A673 (cell line): ENCODE measurements around the gene KCNK3.

Experiments
- EZH2 ChIP-seq: fragments of 200-600 bp; sonication (generic); IDR thresholded peaks from 2 replicates; pipeline ENCODE4 v1.6.1; 2017; ENCODE audit warnings: borderline replicate concordance, low read depth, mild to moderate bottlenecking, mixed read lengths, antibody characterized with exemption, low read length; ENCODE audit not compliant: poor library complexity, severe bottlenecking
- TF ChIP-seq, protein P1 (sequence below): fragments of 300-800, 200-600 bp; sonication (generic); conservative IDR thresholded peaks from 2 replicates; pipeline ENCODE4 v1.5.1; 2017; ENCODE audit warnings: low read depth, mild to moderate bottlenecking, antibody characterized with exemption, low read length, moderate library complexity, mixed read lengths

DNA sequence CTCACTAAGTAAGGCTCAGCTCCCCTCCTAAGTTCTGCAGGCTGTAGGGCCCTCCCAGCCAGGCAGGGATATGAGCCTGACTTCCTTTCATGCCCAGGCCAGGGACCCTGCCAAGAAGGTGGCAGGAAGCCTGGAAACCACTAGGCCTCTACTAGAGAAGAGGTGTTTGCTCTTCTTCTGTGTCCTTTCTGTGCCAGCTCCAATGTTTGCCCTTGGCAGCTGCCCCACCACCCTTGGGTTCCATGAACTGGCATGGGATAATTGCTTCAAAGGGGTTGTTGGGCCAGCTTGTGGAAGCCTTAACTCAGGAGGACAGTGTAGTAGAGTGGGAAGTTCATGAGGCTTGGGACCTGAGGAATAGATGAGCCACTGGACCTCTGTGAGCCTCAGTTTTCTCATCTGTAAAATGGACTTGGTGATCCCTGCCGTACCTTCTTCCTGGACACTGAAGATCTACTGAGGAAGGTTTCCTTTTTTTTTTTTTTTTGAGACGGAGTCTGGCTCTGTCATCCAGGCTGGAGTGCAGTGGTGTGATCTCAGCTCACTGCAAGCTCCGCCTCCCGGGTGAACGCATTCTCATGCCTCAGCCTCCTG lies 75.5 kb downstream of the KCNK3 start:
- TF ChIP-seq, protein P1, sequence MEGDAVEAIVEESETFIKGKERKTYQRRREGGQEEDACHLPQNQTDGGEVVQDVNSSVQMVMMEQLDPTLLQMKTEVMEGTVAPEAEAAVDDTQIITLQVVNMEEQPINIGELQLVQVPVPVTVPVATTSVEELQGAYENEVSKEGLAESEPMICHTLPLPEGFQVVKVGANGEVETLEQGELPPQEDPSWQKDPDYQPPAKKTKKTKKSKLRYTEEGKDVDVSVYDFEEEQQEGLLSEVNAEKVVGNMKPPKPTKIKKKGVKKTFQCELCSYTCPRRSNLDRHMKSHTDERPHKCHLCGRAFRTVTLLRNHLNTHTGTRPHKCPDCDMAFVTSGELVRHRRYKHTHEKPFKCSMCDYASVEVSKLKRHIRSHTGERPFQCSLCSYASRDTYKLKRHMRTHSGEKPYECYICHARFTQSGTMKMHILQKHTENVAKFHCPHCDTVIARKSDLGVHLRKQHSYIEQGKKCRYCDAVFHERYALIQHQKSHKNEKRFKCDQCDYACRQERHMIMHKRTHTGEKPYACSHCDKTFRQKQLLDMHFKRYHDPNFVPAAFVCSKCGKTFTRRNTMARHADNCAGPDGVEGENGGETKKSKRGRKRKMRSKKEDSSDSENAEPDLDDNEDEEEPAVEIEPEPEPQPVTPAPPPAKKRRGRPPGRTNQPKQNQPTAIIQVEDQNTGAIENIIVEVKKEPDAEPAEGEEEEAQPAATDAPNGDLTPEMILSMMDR = no peak
- TF ChIP-seq EZH2 = no peak
